ENCODE measurements around the gene RAB14. TPM values are rescaled to one million over a fixed set of nuclear protein-coding genes. Genes with fewer than 3 reads are reported as not detected.

RAB14 gene
- total and polyA plus RNA-seq, 10 of the 15 experiments (the other 5 are each of a cell fraction or from before 2014, with no cell fraction given), result 16.7 to 59.9 (median 25.4) TPM

- WGBS (ENCODE audit: insufficient coverage, insufficient replicate concordance, low lambda C conversion rate, missing lambda C conversion rate), result 97% methylated on average over 2 of the region's 2 CpGs
- no peak for FAIRE-seq
- no peak overlapping the region for H3K9ac ChIP-seq (ENCODE audit: control insufficient read depth, insufficient read depth, low read length)
- no peaks in the 10 kb centered on the region for H3K27me3 ChIP-seq (replicated peaks in 1 of 2; ENCODE audit: control insufficient read depth in 2 of 2, insufficient read depth in 2 of 2, low read length in 1 of 2)
- no peak overlapping the region for H3K27ac ChIP-seq (ENCODE audit: control insufficient read depth, insufficient read depth)
- in situ Hi-C loops (cut with MboI) (no loop called here), intact Hi-C loops (cut with micrococcal nuclease; ENCODE audit: unreplicated experiment) (no loop called here)
- ChIA-PET CTCF (interaction anchor here (0.6 to 4.4 kb wide), 5 partner anchors 9 to 178 kb away, joined by 3 to 32 read pairs (median 5); no protein-coding TSS in a partner anchor), POLR2A (no interaction called here), SMC1A (ENCODE audit: uncharacterized antibody, unreplicated experiment) (interaction anchor here (1.0 to 2.1 kb wide), 3 partner anchors 9 to 34 kb away, joined by 3 to 5 read pairs (median 4); no protein-coding TSS in a partner anchor), RAD21 (ENCODE audit: unreplicated experiment) (no interaction called here)
- H3K79me2 ChIP-seq (ENCODE audit: control insufficient read depth, insufficient read depth, low read length), result no peaks in the 10 kb centered on the region
- no peak overlapping the region for H3K4me2 ChIP-seq (ENCODE audit: control insufficient read depth, insufficient read depth)
- BruUV-seq (replicated peaks), result no TSS peak
- TF ChIP-seq REST (IDR thresholded peaks at IDR 0.05; ENCODE audit: low read depth, low read length), result no peak
- TF ChIP-seq HSF1 (IDR thresholded peaks at IDR 0.05; ENCODE audit: low read depth, low read length), result no peak
- no peak for TF ChIP-seq EGR1 (IDR thresholded peaks at IDR 0.05; ENCODE audit: borderline replicate concordance in 1 of 2, low read depth in 2 of 2, low read length in 2 of 2)
- no peak for TF ChIP-seq BRCA1 (IDR thresholded peaks at IDR 0.05; ENCODE audit: low read depth, low read length)
- TF ChIP-seq ZZZ3 (IDR thresholded peaks at IDR 0.05; ENCODE audit: control insufficient read depth, insufficient read length, low read depth), result no peak
- TF ChIP-seq E2F4 (IDR thresholded peaks at IDR 0.05; ENCODE audit: low read depth, low read length), result no peak
- TF ChIP-seq SRF (IDR thresholded peaks at IDR 0.05; ENCODE audit: low read depth in 2 of 2, low read length in 2 of 2), result no peak
- TF ChIP-seq CTCF (IDR thresholded peaks at IDR 0.05 in 2 of 3, conservative IDR thresholded peaks at IDR 0.05 in 1 of 3; ENCODE audit: control insufficient read depth in 2 of 3, extremely low read depth in 1 of 3, insufficient read depth in 1 of 3, low read depth in 3 of 3, low read length in 3 of 3), result no peak
- TF ChIP-seq ETV6 (conservative IDR thresholded peaks at IDR 0.05 in 1 of 2, IDR thresholded peaks at IDR 0.05 in 1 of 2; ENCODE audit: borderline replicate concordance in 1 of 2, low read depth in 1 of 2), result no peak
- TF ChIP-seq NBN (IDR thresholded peaks at IDR 0.05), result no peak
- TF ChIP-seq YBX1 (IDR thresholded peaks at IDR 0.05), result no peak
- no peak for TF ChIP-seq POLR2AphosphoS2 (IDR thresholded peaks at IDR 0.05; ENCODE audit: low read depth, low read length)
- H3K4me3 ChIP-seq, result no peak overlapping the region
- H4K20me1 ChIP-seq (ENCODE audit: control insufficient read depth, insufficient read depth), result no peaks in the 10 kb centered on the region
- H3K36me3 ChIP-seq (ENCODE audit: control insufficient read depth in 2 of 2, insufficient read depth in 2 of 2, low read length in 1 of 2), result no peaks in the 10 kb centered on the region
- H3K4me1 ChIP-seq (ENCODE audit: control insufficient read depth, insufficient read depth, low read length), result peaks cover 10% of the 10 kb centered on the region
- H3K9me3 ChIP-seq (replicated peaks; ENCODE audit: control insufficient read depth, insufficient read depth, low read length), result no peaks in the 10 kb centered on the region
- H2AFZ ChIP-seq (ENCODE audit: control insufficient read depth, low read depth, low read length), result no peak overlapping the region
- ATAC-seq, result no peak
- no peak for DNase-seq (ENCODE audit: low read depth, low spot score)
These were observed 20.0 kb upstream of the RAB14 start for GRCh38 chr9:121221664-121222055.
